HCT116 (cell line): ENCODE data around the gene TMEM50B. TPM values are rescaled to one million over a fixed set of nuclear protein-coding genes. Genes with fewer than 3 reads are reported as not detected.

Experiments used
- ATAC-seq: fragments of 200-7000 bp; cut with Tn5 transposase; 2 replicates; pipeline ENCODE4 v1.9.1; 2020; ENCODE audit warnings: mild to moderate bottlenecking, moderate library complexity
- BruUV-seq: library from RNA; stranded (reverse); fragments of 400-500 nt; replicated peaks from 2 replicates; lab custom pipeline; 2021; lab: Mats Ljungman, UMichigan
- CTCF ChIA-PET: fragments of 300-600 bp; sonication (Branson Sonifier 250); formaldehyde crosslinking; loops from one replicate; lab custom pipeline; 2021; ENCODE audit warnings: antibody characterized with exemption; lab: Charles Lee
- POLR2A ChIA-PET: fragments of 300-600, 350-600 bp; sonication (Branson Sonifier 250); formaldehyde crosslinking; loops from one replicate; lab custom pipeline; 2021; ENCODE audit warnings: antibody characterized with exemption; lab: Charles Lee
- RAD21 ChIA-PET, 2 experiments: fragments of 300-600 bp; sonication (Branson Sonifier 250); formaldehyde crosslinking; loops; one replicate each; lab custom pipeline; 2023; ENCODE audit warnings: low total read pairs in 2 of 2; ENCODE audit not compliant: uncharacterized antibody in 2 of 2, unreplicated experiment in 2 of 2, low non-redundant PET in 1 of 2; lab: Charles Lee
- DNase-seq: peaks from one replicate; pipeline ENCODE4 v3.0.0-alpha.2; 2010; ENCODE audit warnings: low read depth, low spot score
- H2AFZ ChIP-seq: fragments of 200-600 bp; shearing (Covaris generic), sonication (generic); 2 replicates; pipeline ENCODE4 v1.6.1; 2017; ENCODE audit warnings: low read depth, mixed run types, mixed read lengths, antibody characterized with exemption, low read length; ENCODE audit not compliant: poor library complexity, severe bottlenecking
- H3K27ac ChIP-seq: 2 replicates; pipeline ENCODE4 v1.5.1; 2012; ENCODE audit warnings: low read depth, low read length
- H3K27me3 ChIP-seq: fragments of 200-600 bp; sonication (generic); 2 replicates; pipeline ENCODE4 v1.6.1; 2016; ENCODE audit warnings: mixed run types, low read length, mixed read lengths; ENCODE audit not compliant: insufficient read depth
- H3K36me3 ChIP-seq, 2 experiments: fragments of 200-500 bp in 1 of 2; fragments of 200-600 bp in 1 of 2; sonication (Bioruptor generic) in 1 of 2; sonication (generic) in 1 of 2; 2 replicates each; pipeline versions ENCODE4 v1.5.1 to v1.6.1; 2014 to 2016; ENCODE audit warnings: low read length in 2 of 2, inconsistent platforms in 1 of 2, mixed read lengths in 1 of 2, mixed run types in 1 of 2; ENCODE audit not compliant: insufficient read depth in 2 of 2, control insufficient read depth in 1 of 2
- H3K4me1 ChIP-seq, 2 experiments: fragments of 200-600 bp in 1 of 2; sonication (generic) in 1 of 2; 2 replicates each; pipeline versions ENCODE4 v1.5.1 to v1.6.1; 2012 to 2017; ENCODE audit warnings: low read length in 2 of 2, inconsistent platforms in 1 of 2, mild to moderate bottlenecking in 1 of 2, mixed read lengths in 1 of 2, mixed run types in 1 of 2, moderate library complexity in 1 of 2; ENCODE audit not compliant: insufficient read depth in 2 of 2, control insufficient read depth in 1 of 2
- H3K4me2 ChIP-seq: fragments of 200-600 bp; sonication (generic); 2 replicates; pipeline ENCODE4 v1.6.1; 2017; ENCODE audit warnings: mixed run types, low read length, mixed read lengths
- H3K4me3 ChIP-seq, 2 experiments: fragments of 200-600 bp in 1 of 2; sonication (generic) in 1 of 2; replicated peaks in 1 of 2; 2 replicates each; pipeline ENCODE4 v1.5.1; 2011 to 2016; ENCODE audit warnings: low read length in 2 of 2, control low read depth in 1 of 2, low read depth in 1 of 2, mild to moderate bottlenecking in 1 of 2, mixed read lengths in 1 of 2, mixed run types in 1 of 2
- H3K79me2 ChIP-seq: fragments of 200-600 bp; sonication (generic); 2 replicates; pipeline ENCODE4 v1.6.1; 2017; ENCODE audit warnings: mild to moderate bottlenecking, mixed run types, low read length, moderate library complexity, mixed read lengths; ENCODE audit not compliant: insufficient read depth
- H3K9ac ChIP-seq: fragments of 200-600 bp; sonication (generic); 2 replicates; pipeline ENCODE4 v1.6.1; 2016; ENCODE audit warnings: low read length, mixed read lengths
- H3K9me2 ChIP-seq: fragments of 200-600 bp; sonication (generic), shearing (Covaris generic); 2 replicates; pipeline ENCODE4 v1.6.1; 2017; ENCODE audit warnings: mixed run types, mild to moderate bottlenecking, moderate library complexity; ENCODE audit not compliant: insufficient read depth
- H3K9me3 ChIP-seq, 2 experiments: fragments of 200-500 bp in 1 of 2; fragments of 200-600 bp in 1 of 2; sonication (Bioruptor generic) in 1 of 2; sonication (generic) in 1 of 2; 2 replicates each; pipeline ENCODE4 v1.6.1; 2014 to 2017; ENCODE audit warnings: low read length in 2 of 2, mixed read lengths in 2 of 2, inconsistent platforms in 1 of 2, low read depth in 1 of 2, mild to moderate bottlenecking in 1 of 2, mixed run types in 1 of 2, moderate library complexity in 1 of 2; ENCODE audit not compliant: control insufficient read depth in 1 of 2, insufficient read depth in 1 of 2
- H4K20me1 ChIP-seq: fragments of 200-600 bp; sonication (generic), shearing (Covaris generic); 2 replicates; pipeline ENCODE4 v1.6.1; 2017; ENCODE audit warnings: mixed run types, mild to moderate bottlenecking, moderate library complexity; ENCODE audit not compliant: insufficient read depth
- ATF3 ChIP-seq: IDR thresholded peaks from 2 replicates; pipeline ENCODE4 v1.6.1; 2012
- CBX3 ChIP-seq: IDR thresholded peaks from 2 replicates; pipeline ENCODE4 v1.6.1; 2012; ENCODE audit warnings: low read depth
- CTCF ChIP-seq, 3 experiments: fragments of 200-600 bp in 1 of 3; sonication (generic) in 1 of 3; IDR thresholded peaks in 2 of 3; conservative IDR thresholded peaks in 1 of 3; 2 replicates each; pipeline ENCODE4 v1.5.1; 2012 to 2017; ENCODE audit warnings: low read depth in 2 of 3, low read length in 2 of 3, antibody characterized with exemption in 1 of 3, borderline replicate concordance in 1 of 3, control low read depth in 1 of 3, mild to moderate bottlenecking in 1 of 3, mixed read lengths in 1 of 3, mixed run types in 1 of 3, moderate library complexity in 1 of 3; ENCODE audit not compliant: insufficient read depth in 1 of 3
- EZH2phosphoT487 ChIP-seq: fragments of 200-600 bp; IDR thresholded peaks from 2 replicates; pipeline ENCODE4 v1.6.1; 2018; ENCODE audit warnings: antibody characterized with exemption, borderline replicate concordance
- POLR2AphosphoS5 ChIP-seq: IDR thresholded peaks from 2 replicates; pipeline ENCODE4 v1.6.1; 2011; ENCODE audit warnings: mild to moderate bottlenecking, low read depth, low read length, moderate library complexity
- SRF ChIP-seq: IDR thresholded peaks from 2 replicates; pipeline ENCODE4 v1.6.1; 2012; ENCODE audit warnings: low read depth
- YY1 ChIP-seq: IDR thresholded peaks from 2 replicates; pipeline ENCODE4 v1.6.1; 2011; ENCODE audit warnings: low read length, low read depth, moderate library complexity, mild to moderate bottlenecking; ENCODE audit not compliant: insufficient replicate concordance; ENCODE audit errors: extremely low read depth
- ZBTB33 ChIP-seq: IDR thresholded peaks from 2 replicates; pipeline ENCODE4 v1.6.1; 2011; ENCODE audit warnings: mild to moderate bottlenecking, low read length, moderate library complexity; ENCODE audit not compliant: insufficient replicate concordance; ENCODE audit errors: extremely low read depth
- intact Hi-C: fragments of 100-400 bp; cut with micrococcal nuclease; formaldehyde crosslinking; loops from 2 replicates; pipeline ENCODE4 v1.10.0; 2022
- total RNA-seq: library from RNA; stranded (reverse); gene quantifications from one replicate; pipeline ENCODE4 v1.2.1, GENCODE V29; 2021; ENCODE audit not compliant: unreplicated experiment

The TMEM50B gene
- total RNA-seq, 1 experiment from 2014 or later = 18.8 TPM

- Histone ChIP-seq H3K9ac (no peak overlapping the region), H3K79me2 (peaks cover 62% of the 10 kb centered on the region), H3K27ac (no peak overlapping the region), H3K36me3 (peaks cover 2 to 10% of the 10 kb centered on the region in 2 experiments; a peak in 2 of 4 replicates), H3K9me2 (no peaks in the 10 kb centered on the region), H3K27me3 (no peaks in the 10 kb centered on the region), H3K4me3 (no peak overlapping the region), H3K9me3 (no peaks in the 10 kb centered on the region), H3K4me2 (no peak overlapping the region), H4K20me1 (peaks cover 4% of the 10 kb centered on the region; the same call in 1 of the 2 replicates), H3K4me1 (peaks cover 2 to 26% of the 10 kb centered on the region in 2 experiments; a peak in 3 of 4 replicates), H2AFZ (no peak overlapping the region)
- RAD21 ChIA-PET = no interaction called here
- BruUV-seq = no TSS peak
- POLR2A ChIA-PET = no interaction called here
- intact Hi-C loops = no loop called here
- CTCF ChIA-PET = no interaction called here
- ATAC-seq (no peak), DNase-seq (no peak)
- no peak for TF ChIP-seq ATF3
- no peak for TF ChIP-seq CBX3
- TF ChIP-seq POLR2AphosphoS5 = no peak
- TF ChIP-seq ZBTB33 = no peak
- no peak for TF ChIP-seq EZH2phosphoT487
Measured at GRCh38 chr21:33414068-33414467, 65.7 kb downstream of the TMEM50B start.

GRCh38 chr21:33412832-33413519, 66.8 kb downstream of the TMEM50B start:
- Histone ChIP-seq H3K36me3 (peaks cover 2 to 4% of the 10 kb centered on the region in 2 experiments; a peak in 1 of 4 replicates), H3K9me2 (no peaks in the 10 kb centered on the region), H3K4me2 (peak overlapping the region; percentile 11; the same call in 1 of the 2 replicates), H3K9ac (no peak overlapping the region), H3K27me3 (no peaks in the 10 kb centered on the region), H3K9me3 (no peaks in the 10 kb centered on the region), H3K79me2 (peaks cover 70% of the 10 kb centered on the region), H4K20me1 (peaks cover 4% of the 10 kb centered on the region; the same call in 1 of the 2 replicates)
- RAD21 ChIA-PET = no interaction called here
- no peak for TF ChIP-seq CTCF (IDR thresholded peaks at IDR 0.05 in 2 of 3, conservative IDR thresholded peaks at IDR 0.05 in 1 of 3; ENCODE audit: borderline replicate concordance in 1 of 3, insufficient read depth in 1 of 3, low read depth in 2 of 3, low read length in 2 of 3)
- no peak for TF ChIP-seq SRF
- TF ChIP-seq ZBTB33 = no peak
- no peak for TF ChIP-seq YY1
- TF ChIP-seq, all 23 proteins: peak for 0
- Histone ChIP-seq H3K4me1 (peaks cover 2 to 26% of the 10 kb centered on the region in 2 experiments; a peak in 3 of 4 replicates), H3K27ac (no peak overlapping the region), H2AFZ (no peak overlapping the region), H3K4me3 (no peak overlapping the region)
- CTCF ChIA-PET = no interaction called here
- intact Hi-C loops = no loop called here
- POLR2A ChIA-PET = no interaction called here
- ATAC-seq = no peak; the same call in 1 of the 2 replicates
- no TSS peak for BruUV-seq
- DNase-seq = no peak
